HG03575 (cell line): Measurements from ENCODE around the gene ANP32A.

ENCODE experiments used
- ATAC-seq: cut with Tn5 transposase; IDR thresholded peaks from one replicate; pipeline ENCODE4 v1.9.1; 2021; ENCODE audit not compliant: unreplicated experiment, insufficient number of reproducible peaks, low FRiP score; ENCODE audit errors: extremely low read depth

The ANP32A gene

GRCh38 chr15:68787609-68788263 is 33.0 kb downstream of the ANP32A start:
- ATAC-seq = no peak

DNA sequence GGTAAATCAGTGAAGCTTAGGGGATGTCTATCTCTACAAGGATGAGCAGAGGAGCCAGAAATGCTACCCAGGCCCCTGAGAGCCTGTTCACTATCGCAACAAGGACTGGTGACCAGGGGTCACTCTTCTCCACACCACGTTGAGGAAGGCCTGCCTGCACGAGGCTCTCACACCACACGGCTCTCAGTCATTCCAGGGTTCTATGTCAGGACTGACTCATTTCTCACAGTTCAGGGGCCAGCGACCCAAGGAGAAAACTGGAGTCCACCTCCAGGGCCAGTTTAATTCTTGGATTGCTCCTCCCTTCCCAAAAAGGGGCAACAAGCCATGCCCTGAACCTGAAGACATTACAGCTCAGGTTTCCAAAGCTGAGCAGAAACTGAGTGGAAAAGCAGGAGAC is 33.9 kb downstream of the ANP32A start:
- ATAC-seq = no peak

GRCh38 chr15:68785541-68785940 is 35.2 kb downstream of the ANP32A start:
- no peak for ATAC-seq

DNA sequence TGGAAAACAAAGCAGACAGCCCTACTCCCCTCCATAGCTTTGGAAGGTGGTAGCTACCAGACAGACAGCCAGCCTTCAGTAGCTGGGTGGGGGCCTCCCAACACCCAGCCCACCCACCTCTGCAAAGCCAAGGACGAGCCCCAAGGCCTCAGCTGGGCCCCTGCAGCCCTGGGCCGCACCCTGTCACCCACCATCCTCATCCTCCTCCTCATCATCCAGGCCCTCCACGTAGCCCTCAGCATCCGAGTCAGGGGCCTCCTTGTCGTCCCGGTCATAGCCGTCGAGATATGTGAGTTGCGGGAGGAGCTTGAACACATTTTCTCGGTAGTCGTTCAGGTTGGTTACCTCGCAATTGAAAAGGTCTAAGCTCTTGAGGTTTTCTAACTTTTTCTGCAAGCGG is 36.5 kb downstream of the ANP32A start:
- no peak for ATAC-seq

- no peak for ATAC-seq
Measured at GRCh38 chr15:68783226-68784058, 37.3 kb downstream of the ANP32A start.

GRCh38 chr15:68782589-68783161 is 38.0 kb downstream of the ANP32A start:
- ATAC-seq = no peak

- no peak for ATAC-seq
Measured at GRCh38 chr15:68781766-68782588, 38.7 kb downstream of the ANP32A start.

- no peak for ATAC-seq
Measured at GRCh38 chr15:68781217-68781616, 39.5 kb downstream of the ANP32A start.

DNA sequence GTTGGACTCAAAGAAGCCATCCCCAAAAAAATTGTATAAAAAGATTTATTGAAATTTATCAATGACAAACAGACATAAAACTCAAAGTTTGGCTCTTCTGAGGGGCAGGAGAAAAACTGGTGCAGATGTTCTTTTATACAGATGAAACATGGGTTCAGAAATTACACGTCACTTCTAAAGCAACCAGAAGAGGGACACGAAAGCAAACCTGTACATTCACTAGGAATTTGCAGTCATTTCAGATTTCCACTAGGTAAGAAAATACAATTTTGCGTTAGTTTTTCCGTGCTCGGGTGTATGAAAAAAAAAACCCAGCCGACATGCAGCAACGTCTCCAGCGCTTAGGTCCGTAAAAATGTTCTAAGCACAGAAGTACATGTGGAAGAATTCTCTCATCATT is 41.8 kb downstream of the ANP32A start:
- ATAC-seq = no peak

GRCh38 chr15:68776477-68777270 is 44.0 kb downstream of the ANP32A start:
- ATAC-seq = no peak

- no peak for ATAC-seq
Measured at GRCh38 chr15:68775671-68776476, 44.8 kb downstream of the ANP32A start.

GRCh38 chr15:68775236-68775577 is 45.5 kb downstream of the ANP32A start:
- ATAC-seq = no peak

DNA sequence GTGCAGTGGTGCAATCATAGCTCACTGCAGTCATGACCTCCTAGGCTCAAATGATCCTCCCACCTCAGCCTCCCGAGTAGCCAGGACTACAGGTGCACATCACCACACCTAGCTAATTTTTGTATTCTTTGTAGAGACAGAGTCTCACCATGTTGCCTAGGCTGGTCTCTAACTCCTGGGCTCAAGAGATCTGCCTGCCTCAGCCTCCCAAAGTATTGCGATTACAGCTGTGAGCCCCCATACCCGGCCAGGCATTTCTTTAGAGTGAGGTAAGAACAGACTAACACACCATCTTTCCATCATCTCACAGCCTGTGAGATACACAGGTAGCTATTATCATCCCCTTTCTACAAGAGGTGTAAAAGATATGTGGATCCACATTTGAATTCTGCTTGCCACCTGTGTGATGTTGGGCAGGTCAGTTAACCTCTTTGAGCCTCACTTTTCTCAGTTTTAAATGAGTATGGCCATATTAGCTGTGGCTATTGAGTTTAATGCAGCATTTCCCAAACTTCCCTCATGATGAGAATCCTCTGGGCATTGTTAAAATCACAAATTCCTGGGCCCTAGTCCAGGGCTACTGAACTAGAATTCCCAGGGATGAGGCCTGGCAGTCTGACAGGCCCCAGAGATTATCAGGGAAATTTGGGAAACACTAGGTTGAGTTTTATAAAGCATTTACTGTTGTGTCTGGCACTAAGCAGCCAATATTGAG is 46.0 kb downstream of the ANP32A start:
- no peak for ATAC-seq

DNA sequence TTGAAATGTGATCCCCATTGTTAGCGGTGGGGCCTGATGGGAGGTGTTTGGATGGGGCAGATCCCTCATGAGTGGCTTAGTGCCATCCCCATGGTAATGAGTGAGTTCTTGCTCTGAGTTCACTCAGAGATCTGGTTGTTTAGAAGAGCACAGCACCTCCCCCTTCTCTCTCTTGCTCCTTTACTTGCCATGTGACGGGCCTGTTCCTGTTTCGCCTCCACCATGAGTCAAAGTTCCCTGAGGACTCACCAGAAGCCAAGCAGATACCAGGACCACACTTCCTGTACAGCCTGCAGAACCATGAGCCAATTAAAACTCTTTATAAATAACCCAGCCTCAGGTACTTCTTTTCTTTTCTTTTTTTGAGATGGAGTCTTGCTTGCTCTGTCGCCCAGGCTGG is 46.6 kb downstream of the ANP32A start:
- no peak for ATAC-seq

- ATAC-seq = no peak
Measured at GRCh38 chr15:68773036-68773435, 47.7 kb downstream of the ANP32A start.

DNA sequence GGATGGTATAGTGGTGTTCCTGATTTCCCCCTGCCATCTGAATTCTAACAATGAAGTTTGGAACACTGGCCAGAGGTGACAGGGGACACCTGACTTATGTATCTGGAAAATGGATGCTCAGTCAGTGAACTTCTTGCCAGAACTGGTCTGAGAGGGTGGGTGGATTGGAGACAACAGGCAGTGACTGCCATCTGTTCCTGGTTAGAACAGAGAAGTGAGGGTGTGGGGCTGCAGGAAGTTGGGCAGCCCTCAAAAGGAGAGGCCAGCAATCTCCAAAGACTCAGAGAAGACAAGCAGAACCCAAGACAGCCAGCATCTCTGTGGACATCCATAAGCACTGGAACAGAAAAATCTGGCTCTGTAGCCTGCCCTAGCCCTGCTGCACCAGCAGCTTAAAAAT is 50.5 kb downstream of the ANP32A start:
- ATAC-seq = no peak

- ATAC-seq = no peak
Measured at GRCh38 chr15:68769702-68770101, 51.0 kb downstream of the ANP32A start.
